GM18861 (cell line): ENCODE measurements around the gene IGF1R.

Experiments used
- ATAC-seq: cut with Tn5 transposase; IDR thresholded peaks from one replicate; pipeline ENCODE4 v1.9.1; 2021; ENCODE audit not compliant: unreplicated experiment

Gene IGF1R

DNA sequence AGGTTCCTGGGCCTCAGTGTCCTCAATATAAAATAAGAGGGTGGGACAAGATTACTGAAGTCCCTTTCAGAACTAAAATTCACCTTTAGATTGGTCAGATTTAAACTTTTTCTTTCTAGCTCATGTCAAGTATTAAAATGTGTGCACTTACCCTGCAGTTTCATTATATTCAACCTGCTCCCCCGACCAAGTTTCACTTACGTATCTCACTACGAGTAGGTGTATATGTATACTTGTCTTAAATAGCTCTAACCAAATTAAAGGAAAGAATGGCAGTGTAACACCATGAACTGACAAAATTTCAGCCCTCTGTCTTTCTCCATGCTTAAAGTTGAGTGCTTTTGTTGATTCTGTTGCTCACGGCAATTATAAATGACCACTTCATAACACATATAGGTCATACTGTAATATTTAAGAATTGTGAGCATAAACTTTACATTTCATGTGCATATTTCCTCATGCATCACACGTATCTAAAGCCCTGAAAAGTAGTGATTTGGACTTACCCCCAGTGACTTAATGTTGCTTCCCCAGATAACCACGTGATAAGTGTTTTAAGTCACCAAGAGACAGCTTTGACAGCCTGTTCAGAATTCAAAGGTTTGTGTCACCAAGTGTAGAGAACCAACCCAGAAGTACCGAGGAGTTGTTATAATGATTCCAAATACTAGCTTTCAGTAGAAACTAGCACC lies 289.2 kb downstream of the IGF1R start:
- no peak for ATAC-seq

DNA sequence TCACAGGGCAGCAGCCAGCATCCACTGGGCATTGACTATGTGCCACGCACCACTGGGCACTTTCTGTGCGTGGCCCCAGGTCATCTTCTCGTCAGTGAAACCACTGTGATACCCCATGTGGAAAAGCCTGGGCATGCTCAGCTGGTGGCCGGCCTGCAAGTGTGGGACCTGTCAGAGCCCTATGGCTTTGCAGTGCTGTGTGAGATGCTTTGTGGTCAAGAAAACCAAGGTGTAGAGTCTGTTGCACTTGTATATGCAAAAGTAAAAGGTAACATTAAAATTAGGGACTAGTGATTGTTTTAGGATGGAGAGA lies 289.7 kb downstream of the IGF1R start:
- no peak for ATAC-seq

DNA sequence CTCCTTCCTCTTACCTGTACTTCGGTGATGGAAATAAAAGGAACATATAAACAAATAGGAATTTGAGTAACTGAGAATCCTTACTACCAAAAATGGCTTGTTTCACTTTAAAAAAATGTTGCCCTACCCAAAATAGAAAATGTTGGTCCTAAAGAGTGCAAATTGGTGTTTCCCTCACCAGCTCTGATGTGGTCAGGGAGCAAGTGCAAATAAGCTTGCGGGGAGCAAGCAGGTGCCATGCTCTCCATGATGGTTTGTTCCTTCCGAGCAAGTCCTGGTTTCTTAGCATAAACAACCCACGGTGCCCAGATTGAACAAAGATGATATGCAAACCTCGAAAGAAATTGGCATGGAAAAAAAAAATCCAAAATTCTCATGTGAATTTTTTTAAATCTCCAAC lies 290.5 kb downstream of the IGF1R start:
- no peak for ATAC-seq

GRCh38 chr15:98939311-98940080 lies 291.2 kb downstream of the IGF1R start:
- no peak for ATAC-seq

DNA sequence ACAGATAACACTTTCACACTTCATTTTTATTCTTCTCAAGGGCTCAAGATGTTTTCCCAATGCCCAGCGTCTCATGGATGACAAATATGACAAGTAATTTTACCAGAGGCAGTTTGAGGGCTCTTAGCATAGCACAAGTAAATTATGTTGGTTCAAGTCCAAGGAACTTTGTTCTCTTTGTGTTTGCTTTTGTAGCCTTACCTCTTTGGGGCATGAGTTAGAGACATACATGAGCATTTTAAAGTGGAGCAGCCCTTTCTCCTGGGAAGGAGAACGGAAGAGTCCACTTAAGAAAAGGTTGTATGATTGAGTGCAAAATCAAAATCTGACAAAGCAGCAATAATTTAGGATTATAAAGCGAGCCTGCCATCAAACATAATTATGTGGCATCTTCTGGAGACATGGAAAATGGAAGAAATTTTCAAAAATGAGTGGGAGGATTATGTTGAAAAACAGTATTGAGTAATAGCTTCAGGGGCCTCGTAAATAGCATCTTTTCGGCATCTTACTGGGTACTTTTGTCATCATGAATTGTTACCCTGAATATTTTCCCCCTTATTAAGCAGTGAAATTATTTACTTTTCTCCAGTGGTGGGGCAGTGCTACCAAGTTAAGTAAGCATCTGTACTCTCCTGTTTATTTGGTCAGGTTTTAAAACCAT lies 293.4 kb downstream of the IGF1R start:
- no peak for ATAC-seq

DNA sequence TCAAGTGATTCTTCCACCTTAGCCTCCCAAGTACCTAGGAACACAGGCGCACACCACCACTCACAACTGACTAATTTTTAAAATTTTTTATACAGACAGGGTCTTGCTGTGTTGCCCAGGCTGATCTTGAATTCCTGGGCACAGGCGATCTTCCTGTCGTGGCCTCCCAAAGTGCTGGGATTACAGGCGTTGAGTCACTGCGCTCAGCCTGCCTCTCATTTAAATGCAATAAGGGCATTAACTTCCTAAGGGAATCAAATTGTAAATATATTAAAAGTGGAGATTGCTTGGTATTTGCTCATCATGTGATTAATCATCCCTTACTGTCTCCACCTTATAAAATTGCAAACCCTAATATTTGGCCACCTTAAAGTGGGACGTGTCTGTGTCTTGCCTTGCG lies 294.1 kb downstream of the IGF1R start:
- no peak for ATAC-seq

DNA sequence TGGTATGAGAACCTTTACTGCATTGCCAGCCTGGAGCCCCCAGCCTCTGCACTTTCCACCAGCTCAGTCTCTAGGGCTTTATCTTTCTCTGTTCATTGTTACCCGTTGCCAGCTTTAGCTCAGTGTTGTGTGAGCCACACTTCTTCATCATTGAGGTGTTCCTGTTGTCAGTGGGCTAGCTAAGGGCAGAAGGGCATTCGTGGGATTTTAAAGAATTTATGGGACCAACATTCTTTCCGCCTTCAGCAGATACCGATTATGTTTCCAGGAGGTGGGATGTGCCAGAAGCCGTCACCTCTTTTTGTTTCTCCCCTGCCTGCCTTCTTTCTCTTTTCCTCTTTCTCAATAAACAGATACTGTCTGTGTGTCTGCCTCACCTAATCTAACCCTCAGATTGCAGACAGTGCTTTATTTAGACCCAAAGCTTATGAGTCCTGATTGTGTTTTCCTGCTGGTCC lies 294.7 kb downstream of the IGF1R start:
- ATAC-seq = no peak

- ATAC-seq = no peak
Observed at GRCh38 chr15:98943601-98944151, 295.3 kb downstream of the IGF1R start.

DNA sequence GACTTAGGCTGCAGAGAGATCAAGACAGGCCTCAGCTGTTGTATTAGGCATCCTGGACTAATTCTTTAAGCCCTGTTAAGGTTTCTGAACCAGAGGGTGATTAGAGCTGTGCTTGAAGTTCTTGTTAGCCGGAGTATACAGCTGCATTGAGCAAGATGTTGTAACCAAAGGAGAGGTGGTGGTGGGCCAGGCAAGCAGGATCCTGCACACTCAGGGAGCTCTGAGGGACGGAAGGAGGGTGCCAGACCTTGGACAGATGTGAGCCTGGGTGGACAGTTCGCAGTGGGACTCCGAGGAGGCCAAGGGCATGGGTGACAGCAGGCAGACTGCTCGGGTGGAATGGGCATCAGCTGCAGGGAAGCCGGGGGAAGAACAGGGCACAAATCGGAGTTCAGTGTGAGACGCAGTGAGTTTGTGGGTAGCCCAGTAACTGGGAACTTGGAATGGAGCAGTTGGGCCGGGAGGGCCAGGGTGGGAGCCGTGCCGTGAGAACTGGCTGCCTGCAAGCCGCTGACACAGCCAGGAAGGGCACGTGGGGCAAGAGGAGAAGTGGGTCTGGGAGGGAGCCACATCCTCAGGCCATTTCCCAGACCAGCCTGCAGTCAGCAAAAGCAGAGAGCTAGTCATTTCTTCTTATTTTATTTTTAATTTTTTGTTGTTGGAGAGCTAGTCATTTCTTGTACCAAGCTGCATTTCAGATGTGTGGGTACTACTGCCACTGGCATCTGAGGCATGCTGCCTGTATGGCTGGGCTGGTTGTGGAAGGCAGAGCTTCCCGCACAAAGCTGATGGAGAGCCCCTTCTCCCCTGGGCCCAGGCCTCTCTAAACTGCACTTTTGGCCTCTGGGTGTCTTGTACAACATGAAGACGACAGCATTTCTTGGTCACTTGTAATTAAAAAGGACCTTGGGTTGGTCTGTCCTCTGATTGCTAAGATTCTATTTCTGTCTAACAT lies 298.2 kb downstream of the IGF1R start:
- ATAC-seq = no peak

DNA sequence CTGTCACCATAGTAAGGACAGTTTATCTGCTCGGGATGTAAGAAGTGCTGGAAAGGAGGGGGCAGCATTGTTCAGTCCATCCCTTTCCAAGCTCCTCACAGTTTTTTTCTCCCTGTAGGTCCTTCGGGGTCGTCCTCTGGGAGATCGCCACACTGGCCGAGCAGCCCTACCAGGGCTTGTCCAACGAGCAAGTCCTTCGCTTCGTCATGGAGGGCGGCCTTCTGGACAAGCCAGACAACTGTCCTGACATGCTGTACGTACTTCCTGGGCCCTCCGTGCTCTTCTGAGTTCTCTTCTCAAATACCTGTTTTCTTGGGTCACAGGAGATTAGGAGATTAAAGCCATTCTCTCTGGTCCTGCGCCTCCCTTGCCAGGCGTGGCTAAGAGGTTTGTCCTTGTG lies 300.1 kb downstream of the IGF1R start:
- no peak for ATAC-seq

DNA sequence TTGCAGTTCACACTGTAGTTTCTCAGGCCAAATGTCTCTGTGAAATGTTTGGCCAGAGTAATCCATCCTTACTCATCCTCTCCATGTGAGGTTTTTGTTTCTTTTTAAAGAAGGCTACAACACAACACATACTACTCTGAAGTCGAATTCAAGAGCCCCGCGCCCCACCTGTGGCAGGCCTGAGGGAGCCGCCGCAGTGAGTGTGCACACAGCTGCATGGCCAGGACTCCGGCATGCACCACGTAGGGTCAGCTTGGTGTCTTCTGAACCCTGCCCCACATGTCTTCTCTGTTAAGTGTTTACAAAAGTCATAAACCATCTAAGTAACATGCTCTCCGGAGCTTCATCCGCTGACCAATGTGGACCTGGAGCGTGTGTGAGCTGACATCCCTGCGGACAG lies 300.6 kb downstream of the IGF1R start:
- ATAC-seq = no peak

GRCh38 chr15:98949624-98950023 lies 301.3 kb downstream of the IGF1R start:
- no peak for ATAC-seq

- no peak for ATAC-seq
Observed at GRCh38 chr15:98950248-98950647, 301.9 kb downstream of the IGF1R start.

DNA sequence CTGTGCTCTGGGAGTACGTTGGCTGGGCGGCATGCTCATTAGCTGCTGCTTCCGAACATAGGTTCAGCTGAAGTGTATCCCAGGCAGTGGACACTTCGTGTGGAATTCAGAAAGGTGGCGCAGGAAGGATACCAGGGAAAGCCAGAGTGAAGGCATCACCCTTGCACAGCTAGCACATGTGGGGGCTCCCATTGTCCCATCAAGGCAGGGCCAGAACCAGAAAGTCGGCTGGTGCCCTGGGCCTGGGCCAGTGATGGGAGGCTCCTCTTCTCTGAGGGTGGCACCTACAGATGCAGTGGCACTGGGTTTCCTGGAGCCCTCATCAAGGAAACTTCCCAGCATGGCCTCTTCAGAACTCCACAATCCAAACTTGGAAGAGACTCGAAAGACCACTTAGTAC lies 302.7 kb downstream of the IGF1R start:
- ATAC-seq = no peak

GRCh38 chr15:98951493-98952320 lies 303.4 kb downstream of the IGF1R start:
- ATAC-seq = no peak

DNA sequence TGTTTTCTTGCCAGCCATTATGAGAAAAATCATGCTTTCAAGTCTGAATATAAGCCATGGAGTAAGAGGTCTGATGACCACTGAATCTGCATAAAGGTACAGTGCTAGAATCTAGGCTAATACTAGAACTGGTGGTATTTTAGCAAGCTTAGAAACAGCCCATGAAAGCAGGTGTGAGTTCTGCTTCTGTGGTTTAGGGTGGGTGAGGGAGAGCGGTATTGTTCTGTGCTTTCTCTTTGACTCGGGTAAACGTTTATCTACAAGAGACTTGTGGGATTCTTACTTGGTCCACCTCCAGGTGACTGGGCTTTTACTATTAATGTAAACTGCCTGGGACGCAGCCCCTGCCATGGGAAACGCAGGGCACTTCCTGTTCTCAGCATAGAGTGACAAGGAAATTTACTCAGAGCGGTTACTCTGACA lies 304.1 kb downstream of the IGF1R start:
- peak; percentile 94 for ATAC-seq

DNA sequence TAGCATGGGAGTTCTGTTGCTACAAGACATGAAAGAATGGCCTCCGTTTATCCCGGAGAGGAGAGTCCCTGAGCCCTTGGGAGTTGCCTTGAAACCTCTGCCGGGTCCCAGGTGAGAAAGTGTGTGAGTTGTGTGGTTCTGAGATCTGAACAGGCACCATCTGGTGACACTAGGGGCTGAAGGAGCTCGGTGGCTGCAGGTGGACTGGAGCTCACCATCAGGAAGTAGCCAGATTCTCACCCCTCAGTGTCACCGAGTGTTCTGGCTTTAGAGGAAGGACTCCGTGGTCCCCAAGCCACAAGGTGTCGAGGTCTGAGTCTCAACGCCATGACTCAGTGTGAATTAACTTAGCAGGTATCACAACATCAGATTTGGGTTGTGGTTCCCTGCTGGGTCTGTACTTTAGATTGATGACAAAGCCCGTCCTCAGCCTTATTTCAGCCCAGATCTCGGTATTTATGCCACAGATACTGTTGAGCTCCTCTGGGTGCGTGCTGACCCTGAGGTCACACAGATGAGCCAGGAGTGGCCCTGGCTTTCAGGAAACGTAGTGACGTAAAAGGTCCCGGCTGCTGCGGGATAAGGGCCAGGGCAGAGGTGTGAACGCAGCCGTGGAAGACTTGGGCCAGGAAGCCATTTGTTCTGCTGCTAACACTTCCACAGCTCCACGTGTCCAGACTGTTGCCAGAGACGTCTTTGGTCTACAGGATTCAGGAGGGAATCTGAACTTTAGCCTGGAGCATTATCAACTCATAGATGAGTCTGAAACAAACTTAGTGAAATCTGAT lies 304.9 kb downstream of the IGF1R start:
- no peak for ATAC-seq

GRCh38 chr15:98953968-98954367 lies 305.6 kb downstream of the IGF1R start:
- ATAC-seq = no peak

DNA sequence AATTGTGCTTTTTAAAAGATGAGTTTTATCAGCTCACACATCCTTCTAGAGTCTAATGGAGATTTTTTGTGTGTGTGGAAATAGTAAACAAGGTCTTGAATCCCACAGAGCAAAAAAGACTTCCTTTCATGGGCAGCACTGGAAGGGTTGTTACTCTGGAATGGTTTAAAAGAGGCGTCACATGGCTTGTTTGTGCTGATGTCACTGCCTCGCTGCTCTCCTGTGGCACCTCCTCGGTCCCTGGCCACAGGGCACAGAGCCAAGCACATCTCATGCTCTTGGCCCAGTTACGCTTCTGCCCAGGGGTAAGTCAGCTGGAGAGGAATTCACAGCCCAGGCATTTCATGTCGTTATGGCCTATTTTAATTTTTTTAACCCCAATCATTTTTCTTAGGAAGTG lies 306.1 kb downstream of the IGF1R start:
- ATAC-seq = no peak
